Stimulated activated CD4-positive, alpha-beta T cell treated with anti-CD3 and anti-CD28 coated beads, Interleukin-1b, Interleukin-23, amount 100 ng/mL, for 1 hour (primary cell): Measurements from ENCODE around the gene DPP4.

Source experiments
- DNase-seq, 2 donors: peaks; one replicate each; pipeline ENCODE4 v3.0.0-alpha.2; 2020; ENCODE audit warnings: low read depth in 2 of 2

DPP4 gene

GRCh38 chr2:162085090-162085891, 11.3 kb upstream of the DPP4 start:
- DNase-seq: no peak

GRCh38 chr2:162084536-162084935, 10.5 kb upstream of the DPP4 start:
- no peak for DNase-seq

GRCh38 chr2:162082681-162083080, 8.7 kb upstream of the DPP4 start:
- DNase-seq: no peak

GRCh38 chr2:162082036-162082435, 8.0 kb upstream of the DPP4 start:
- DNase-seq: no peak

GRCh38 chr2:162079514-162079913, 5.5 kb upstream of the DPP4 start:
- DNase-seq: no peak

DNA sequence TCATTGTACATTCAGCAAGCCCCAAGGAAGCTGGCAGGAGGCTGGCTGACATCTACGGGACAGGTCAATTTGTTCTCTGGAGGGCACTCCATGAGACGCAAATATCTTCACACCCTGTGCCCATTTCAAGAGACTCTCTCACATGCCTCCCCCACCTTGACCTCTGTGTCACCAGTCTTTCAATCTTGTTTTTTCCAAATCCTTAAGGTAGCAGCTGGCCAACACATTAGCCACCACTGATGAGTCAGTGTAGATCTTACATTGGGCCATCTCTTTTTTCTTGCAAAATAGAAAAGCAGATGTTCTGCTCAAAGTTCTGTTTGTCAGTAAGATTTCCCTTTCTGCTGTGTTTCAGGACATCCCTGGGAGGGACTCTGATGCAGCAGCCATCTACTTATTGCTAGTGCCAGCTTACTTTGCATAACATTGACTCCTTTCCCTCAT, 1.7 kb upstream of the DPP4 start:
- DNase-seq: no peak

GRCh38 chr2:162074928-162075688, 1.1 kb upstream of the DPP4 start:
- no peak for DNase-seq

DNA sequence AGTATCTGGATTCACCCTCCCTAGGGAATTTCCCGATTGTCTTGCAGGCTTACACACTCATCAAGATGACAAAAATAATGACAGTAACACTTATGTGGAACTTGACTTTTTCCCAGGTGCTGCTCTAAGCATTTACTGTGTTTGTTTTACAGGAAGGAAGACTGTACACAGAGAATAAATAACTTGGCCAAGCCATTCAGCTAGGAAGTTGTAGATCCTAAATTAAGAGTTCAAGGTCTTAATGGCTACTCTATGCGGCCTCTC, 549 bp upstream of the DPP4 start:
- DNase-seq: no peak

- no peak for DNase-seq
These were observed 783 bp downstream of the DPP4 start for GRCh38 chr2:162072976-162073887.

DNA sequence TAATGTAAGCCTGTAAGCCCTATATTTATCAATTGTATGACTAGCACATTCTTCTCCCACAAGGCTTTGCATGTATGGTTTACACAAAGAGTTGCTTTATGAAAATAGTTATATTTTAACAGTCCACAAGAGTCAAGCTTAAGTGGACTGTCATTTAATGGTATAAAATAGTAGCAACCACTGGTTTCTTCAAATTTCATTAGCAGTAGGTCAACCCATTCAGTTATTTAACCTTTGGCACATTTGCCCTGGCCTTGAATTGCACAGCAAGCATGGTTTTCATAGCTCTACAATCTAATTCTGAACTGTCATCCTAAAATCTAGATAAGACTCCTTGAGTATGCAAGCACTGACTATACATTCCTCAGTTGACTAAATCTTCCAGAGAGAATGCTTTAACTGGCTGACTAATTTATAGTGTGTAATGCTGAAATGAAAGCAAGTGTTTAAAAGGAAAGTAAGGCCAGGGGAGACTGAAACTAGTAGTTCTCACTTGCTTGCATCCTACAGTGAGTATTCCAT, 1.8 kb downstream of the DPP4 start:
- no peak for DNase-seq

GRCh38 chr2:162071001-162071400, 3.0 kb downstream of the DPP4 start:
- DNase-seq: no peak

DNA sequence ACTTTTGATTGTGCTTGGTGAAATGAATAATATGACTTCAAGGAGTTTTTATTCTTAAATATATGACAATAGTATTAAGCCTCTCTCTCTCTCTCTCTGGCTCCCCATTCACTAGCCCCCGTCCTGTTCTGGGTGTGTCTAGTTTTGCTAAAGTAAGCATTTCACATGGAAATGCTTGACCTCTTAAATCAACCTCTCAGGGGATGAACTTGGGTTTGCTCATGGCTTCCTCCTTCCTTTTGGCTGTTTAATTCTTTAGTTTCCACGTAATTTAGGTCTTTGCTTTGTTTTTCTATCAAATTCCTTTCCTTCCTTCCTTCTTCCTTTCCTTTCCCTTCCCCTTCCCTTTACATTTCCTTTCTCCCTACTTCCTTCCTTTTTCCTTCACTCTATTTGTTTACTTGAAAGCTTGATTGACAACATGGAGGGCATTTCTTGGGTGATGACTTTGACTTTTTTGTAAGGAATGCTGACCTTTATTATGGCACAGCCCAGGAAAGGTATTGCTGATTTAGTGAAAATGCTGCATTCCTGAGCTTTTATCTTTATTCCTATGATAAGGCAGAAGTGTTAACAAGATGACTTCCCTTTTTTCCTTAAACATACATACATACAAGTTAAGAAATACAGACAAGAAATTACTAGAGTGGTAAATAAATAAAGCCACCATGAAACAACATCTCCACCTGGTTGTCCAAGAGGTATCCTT, 3.6 kb downstream of the DPP4 start:
- DNase-seq: no peak

DNA sequence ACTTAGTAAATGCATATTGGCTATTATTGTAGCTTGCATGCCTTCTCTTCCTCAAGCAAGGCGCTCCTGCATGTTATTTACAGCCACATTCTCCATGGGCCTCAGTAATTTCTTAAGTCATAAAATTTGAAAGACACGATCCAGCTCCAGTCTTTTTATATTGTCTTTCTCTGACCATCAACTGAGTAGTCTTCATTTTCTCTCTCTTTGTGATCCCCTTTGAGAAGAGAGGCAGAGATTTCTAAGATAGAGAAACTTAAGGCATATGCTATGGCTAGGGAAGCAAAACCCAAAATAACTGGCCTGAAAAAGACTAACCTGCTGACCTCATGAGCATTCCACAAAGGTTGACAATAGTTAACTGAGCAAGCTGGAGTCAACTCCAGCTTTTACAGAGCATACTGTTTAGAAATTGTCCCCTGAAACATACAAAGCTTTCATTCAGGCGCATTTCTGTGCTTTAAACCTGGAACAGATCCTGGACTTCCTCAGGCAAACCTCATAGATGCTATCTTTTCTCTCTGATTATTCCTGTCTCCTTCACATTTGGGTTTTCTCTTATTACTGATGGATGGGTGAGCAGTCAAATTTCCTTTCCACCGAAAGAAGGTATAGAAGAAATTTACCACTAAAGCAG, 4.6 kb downstream of the DPP4 start:
- DNase-seq: no peak

GRCh38 chr2:162067596-162067995, 6.4 kb downstream of the DPP4 start:
- DNase-seq: no peak

- DNase-seq: no peak
These were observed 8.2 kb downstream of the DPP4 start for GRCh38 chr2:162065767-162066166.

GRCh38 chr2:162063899-162064298, 10.1 kb downstream of the DPP4 start:
- DNase-seq: no peak

- DNase-seq: no peak
These were observed 10.7 kb downstream of the DPP4 start for GRCh38 chr2:162063281-162063680.

- no peak for DNase-seq
These were observed 11.5 kb downstream of the DPP4 start for GRCh38 chr2:162062559-162062958.

DNA sequence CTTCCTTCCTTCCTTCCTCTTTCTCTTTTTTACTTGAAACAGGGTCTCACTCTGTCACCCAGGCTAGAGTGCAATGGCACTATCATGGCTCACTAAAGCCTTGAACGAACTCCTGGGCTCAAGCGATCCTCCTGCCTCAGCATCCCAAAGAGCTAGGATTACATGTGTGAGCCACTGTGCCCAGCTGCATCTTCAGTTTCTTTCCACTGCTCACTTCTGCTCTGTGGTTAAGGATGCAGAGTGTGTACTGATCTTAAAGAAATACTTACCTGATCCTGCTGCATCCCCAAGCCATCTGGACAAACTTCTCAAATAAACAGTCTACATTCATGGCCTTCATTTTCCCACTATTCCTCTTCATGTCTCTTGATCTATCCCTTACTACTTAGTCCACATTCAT, 13.0 kb downstream of the DPP4 start:
- DNase-seq: no peak

GRCh38 chr2:162060532-162060931, 13.5 kb downstream of the DPP4 start:
- DNase-seq: no peak
